Calu3 (cell line): ENCODE data around the gene CCNI. TPM values are rescaled to one million over a fixed set of nuclear protein-coding genes. Genes with fewer than 3 reads are reported as not detected.

Experiments
- BruUV-seq: library from RNA; stranded (reverse); fragments of 400-500 nt; replicated peaks from 2 replicates; lab custom pipeline; 2021; lab: Mats Ljungman, UMichigan
- CTCF ChIA-PET: fragments of 300-600 bp; sonication (Branson Sonifier 250); formaldehyde crosslinking; loops from one replicate; lab custom pipeline; 2022; ENCODE audit warnings: antibody characterized with exemption; lab: Charles Lee
- DNase-seq: peaks from one replicate; pipeline ENCODE4 v3.0.0; 2022
- H3K27ac Mint-ChIP-seq: one replicate; pipeline ENCODE4 v1.8.0; 2022; ENCODE audit warnings: mixed read lengths; ENCODE audit not compliant: unreplicated experiment
- H3K27me3 Mint-ChIP-seq: one replicate; pipeline ENCODE4 v1.8.0; 2022; ENCODE audit warnings: mixed read lengths; ENCODE audit not compliant: unreplicated experiment
- H3K36me3 Mint-ChIP-seq: one replicate; pipeline ENCODE4 v1.8.0; 2022; ENCODE audit warnings: mild to moderate bottlenecking, moderate library complexity, mixed read lengths; ENCODE audit not compliant: insufficient read depth, unreplicated experiment
- H3K4me1 Mint-ChIP-seq: one replicate; pipeline ENCODE4 v1.8.0; 2022; ENCODE audit warnings: mild to moderate bottlenecking, low read depth, mixed read lengths; ENCODE audit not compliant: unreplicated experiment
- H3K4me3 Mint-ChIP-seq: one replicate; pipeline ENCODE4 v1.8.0; 2022; ENCODE audit warnings: mild to moderate bottlenecking, low read depth, moderate library complexity, mixed read lengths; ENCODE audit not compliant: unreplicated experiment
- H3K9me3 Mint-ChIP-seq: one replicate; pipeline ENCODE4 v1.8.0; 2022; ENCODE audit warnings: low read depth, mixed read lengths; ENCODE audit not compliant: unreplicated experiment
- intact Hi-C: fragments of 100-400 bp; cut with micrococcal nuclease; formaldehyde crosslinking; loops from one replicate; pipeline ENCODE4 v1.10.0; 2022; ENCODE audit not compliant: unreplicated experiment
- total RNA-seq: library from RNA; stranded (reverse); gene quantifications from 2 replicates; pipeline ENCODE4 v1.2.3, GENCODE V29; 2022
- TF ChIP-seq, protein P1 (sequence below): fragments of 200-600 bp; IDR thresholded peaks from one replicate; pipeline ENCODE4 v1.8.0; 2022; ENCODE audit warnings: antibody characterized with exemption; ENCODE audit not compliant: unreplicated experiment

CCNI gene
- total RNA-seq, 1 experiment from 2014 or later: 136 TPM

DNA sequence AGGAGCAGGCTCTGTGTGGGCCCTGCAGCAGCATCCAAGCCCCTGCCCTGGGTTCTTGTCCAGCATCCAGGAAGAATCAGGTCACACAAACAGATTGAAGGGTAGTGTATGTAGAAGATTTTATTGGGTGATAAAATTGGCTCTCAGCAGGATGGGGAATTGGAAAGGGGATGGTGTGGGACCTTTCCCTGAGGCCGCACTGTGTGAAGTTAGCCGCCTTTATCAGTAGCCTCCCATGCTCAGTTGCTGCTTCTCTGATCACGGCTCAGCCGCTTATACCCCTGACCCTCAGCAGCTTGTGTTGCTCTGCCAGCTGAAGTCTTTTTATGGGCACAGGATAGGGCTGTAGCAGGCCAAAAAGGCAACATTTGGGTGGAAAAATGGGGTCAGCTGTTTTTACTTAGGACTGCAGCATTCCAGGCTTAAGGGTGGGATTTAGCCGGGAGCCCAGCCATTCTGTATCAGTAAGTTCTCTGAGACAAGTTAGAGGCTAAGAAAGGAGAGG is 46.0 kb upstream of the CCNI start:
- no peak overlapping the region for H3K27ac Mint-ChIP-seq
- TF ChIP-seq, protein P1, sequence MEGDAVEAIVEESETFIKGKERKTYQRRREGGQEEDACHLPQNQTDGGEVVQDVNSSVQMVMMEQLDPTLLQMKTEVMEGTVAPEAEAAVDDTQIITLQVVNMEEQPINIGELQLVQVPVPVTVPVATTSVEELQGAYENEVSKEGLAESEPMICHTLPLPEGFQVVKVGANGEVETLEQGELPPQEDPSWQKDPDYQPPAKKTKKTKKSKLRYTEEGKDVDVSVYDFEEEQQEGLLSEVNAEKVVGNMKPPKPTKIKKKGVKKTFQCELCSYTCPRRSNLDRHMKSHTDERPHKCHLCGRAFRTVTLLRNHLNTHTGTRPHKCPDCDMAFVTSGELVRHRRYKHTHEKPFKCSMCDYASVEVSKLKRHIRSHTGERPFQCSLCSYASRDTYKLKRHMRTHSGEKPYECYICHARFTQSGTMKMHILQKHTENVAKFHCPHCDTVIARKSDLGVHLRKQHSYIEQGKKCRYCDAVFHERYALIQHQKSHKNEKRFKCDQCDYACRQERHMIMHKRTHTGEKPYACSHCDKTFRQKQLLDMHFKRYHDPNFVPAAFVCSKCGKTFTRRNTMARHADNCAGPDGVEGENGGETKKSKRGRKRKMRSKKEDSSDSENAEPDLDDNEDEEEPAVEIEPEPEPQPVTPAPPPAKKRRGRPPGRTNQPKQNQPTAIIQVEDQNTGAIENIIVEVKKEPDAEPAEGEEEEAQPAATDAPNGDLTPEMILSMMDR: no peak
- intact Hi-C loops: no loop called here

DNA sequence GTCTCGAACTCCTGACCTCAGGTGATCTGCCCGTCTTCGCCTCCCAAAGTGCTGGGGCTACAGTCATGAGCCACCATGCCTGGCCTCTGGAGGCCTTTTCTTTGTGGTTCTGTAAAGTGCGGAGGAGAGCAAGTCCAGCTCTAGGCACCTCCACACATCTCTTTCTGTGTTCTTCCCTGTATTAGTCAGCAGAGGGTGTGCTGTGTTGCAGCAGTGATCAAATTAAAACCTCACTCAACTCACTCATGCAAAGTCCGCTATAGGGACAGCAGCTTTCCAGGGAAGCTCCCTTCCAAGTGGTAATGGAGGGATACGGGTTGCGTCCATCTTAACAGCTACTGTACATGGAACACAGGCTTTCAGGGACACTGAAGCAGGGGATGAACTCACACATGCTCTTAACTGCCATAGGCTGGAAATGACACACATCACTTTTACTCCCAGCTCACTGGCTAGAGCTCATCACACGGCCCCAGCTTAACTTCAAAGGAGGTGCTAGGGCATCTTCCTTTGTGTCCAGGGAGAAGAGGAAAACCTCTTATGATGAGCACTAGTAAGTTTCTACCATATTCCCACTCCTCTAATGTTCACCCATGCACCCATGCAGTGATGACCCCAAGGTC is 45.2 kb upstream of the CCNI start:
- CTCF ChIA-PET: interaction anchor here (1.5 kb wide), 1 partner anchor 82 kb away, joined by 7 read pairs; no protein-coding TSS in a partner anchor
- Mint-ChIP-seq H3K4me1 (no peaks in the 10 kb centered on the region), H3K9me3 (no peaks in the 10 kb centered on the region), H3K27me3 (no peaks in the 10 kb centered on the region), H3K36me3 (no peaks in the 10 kb centered on the region), H3K27ac (no peak overlapping the region), H3K4me3 (no peak overlapping the region)
- TF ChIP-seq, protein P1: no peak
- no TSS peak for BruUV-seq
- no peak for DNase-seq
- intact Hi-C loops: no loop called here

More for the DNA sequence above, 46.0 kb upstream of the CCNI start:
- H3K9me3 Mint-ChIP-seq: no peaks in the 10 kb centered on the region
- CTCF ChIA-PET: interaction anchor here (1.5 kb wide), 1 partner anchor 81 kb away, joined by 7 read pairs; no protein-coding TSS in a partner anchor
- no peaks in the 10 kb centered on the region for H3K4me1 Mint-ChIP-seq
- no TSS peak for BruUV-seq
- no peak overlapping the region for H3K4me3 Mint-ChIP-seq
- no peaks in the 10 kb centered on the region for H3K27me3 Mint-ChIP-seq
- H3K36me3 Mint-ChIP-seq: no peaks in the 10 kb centered on the region
- no peak for DNase-seq

DNA sequence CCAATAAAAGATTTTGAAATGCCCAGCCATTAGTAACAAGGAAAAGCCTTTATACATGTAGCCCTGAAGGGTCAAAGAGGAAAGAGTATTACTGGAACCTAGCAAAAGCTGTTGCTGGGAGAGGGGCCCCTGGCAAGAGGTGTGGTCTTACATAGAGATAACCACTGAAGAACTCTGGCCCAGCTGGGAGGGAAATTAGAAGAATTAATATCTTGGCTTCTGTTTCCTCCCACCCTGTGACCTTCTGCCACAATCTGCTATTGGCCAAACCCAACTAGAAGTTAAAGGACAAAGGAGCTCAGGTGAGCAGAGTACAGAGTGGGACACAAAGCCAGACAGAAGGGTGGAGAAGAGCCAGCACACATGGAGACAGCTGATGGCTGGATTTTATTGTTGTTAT is 41.9 kb upstream of the CCNI start:
- H3K4me3 Mint-ChIP-seq: no peak overlapping the region
- no peaks in the 10 kb centered on the region for H3K9me3 Mint-ChIP-seq
- CTCF ChIA-PET: no interaction called here
- no peaks in the 10 kb centered on the region for H3K27me3 Mint-ChIP-seq
- H3K36me3 Mint-ChIP-seq: no peaks in the 10 kb centered on the region
- intact Hi-C loops: no loop called here
- no TSS peak for BruUV-seq
- TF ChIP-seq, protein P1: no peak
- H3K4me1 Mint-ChIP-seq: no peaks in the 10 kb centered on the region
- H3K27ac Mint-ChIP-seq: no peak overlapping the region
- no peak for DNase-seq

DNA sequence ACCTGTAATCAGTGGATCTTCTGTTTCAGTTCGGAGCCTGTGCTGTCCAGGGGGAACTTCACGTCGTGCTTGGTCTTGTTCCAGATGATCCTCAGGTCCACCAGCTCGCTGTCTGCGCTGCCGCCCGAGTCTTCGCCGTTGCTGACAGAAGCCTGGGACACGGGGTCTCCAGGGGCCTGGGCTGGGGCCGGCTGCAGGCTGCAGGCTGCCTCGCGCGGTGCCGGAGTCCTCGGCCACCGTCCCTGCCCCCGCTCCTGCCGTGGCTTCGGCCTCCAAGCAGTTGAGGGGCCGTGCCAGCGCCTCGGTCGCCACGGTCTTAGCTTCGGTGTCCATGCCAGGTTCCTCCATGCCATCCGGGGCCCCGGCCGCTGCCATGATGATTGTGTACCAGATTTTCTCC is 37.3 kb upstream of the CCNI start:
- no TSS peak for BruUV-seq
- TF ChIP-seq, protein P1: no peak
- H3K27me3 Mint-ChIP-seq: no peaks in the 10 kb centered on the region
- H3K9me3 Mint-ChIP-seq: no peaks in the 10 kb centered on the region
- DNase-seq: no peak
- no peaks in the 10 kb centered on the region for H3K36me3 Mint-ChIP-seq
- intact Hi-C loops: no loop called here
- H3K4me3 Mint-ChIP-seq: no peak overlapping the region
- no peak overlapping the region for H3K27ac Mint-ChIP-seq
- CTCF ChIA-PET: no interaction called here
- H3K4me1 Mint-ChIP-seq: no peaks in the 10 kb centered on the region
